Body of pancreas (tissue), 4 donors: Measurements from ENCODE around the gene CPT1A.

Experiments used
- CTCF ChIP-seq, 7 experiments: fragments of 450-650 bp in 4 of 7; fragments of 200-600 bp in 3 of 7; sonication (generic) in 3 of 7; IDR thresholded peaks; one replicate each; pipeline ENCODE4 v1.5.1; 2016 to 2019; ENCODE audit warnings: antibody characterized with exemption in 7 of 7
- POLR2A ChIP-seq, 3 donors: fragments of 450-650 bp; IDR thresholded peaks; one replicate each; pipeline ENCODE4 v1.6.1; 2016; ENCODE audit warnings: antibody characterized with exemption in 3 of 3, mild to moderate bottlenecking in 2 of 3

GRCh38 chr11:68813773-68814172 lies 27.9 kb downstream of the CPT1A start:
- TF ChIP-seq CTCF (IDR thresholded peaks at IDR 0.05) (no peak), POLR2A (IDR thresholded peaks at IDR 0.05) (no peak)
